Smooth muscle cell of the brain vasculature (primary cell): Measurements from ENCODE around the gene JUP.

ENCODE experiments used
- DNase-seq: peaks from one replicate; pipeline ENCODE4 v3.0.0-alpha.2; 2012; ENCODE audit warnings: low read depth, low spot score

Gene JUP

DNA sequence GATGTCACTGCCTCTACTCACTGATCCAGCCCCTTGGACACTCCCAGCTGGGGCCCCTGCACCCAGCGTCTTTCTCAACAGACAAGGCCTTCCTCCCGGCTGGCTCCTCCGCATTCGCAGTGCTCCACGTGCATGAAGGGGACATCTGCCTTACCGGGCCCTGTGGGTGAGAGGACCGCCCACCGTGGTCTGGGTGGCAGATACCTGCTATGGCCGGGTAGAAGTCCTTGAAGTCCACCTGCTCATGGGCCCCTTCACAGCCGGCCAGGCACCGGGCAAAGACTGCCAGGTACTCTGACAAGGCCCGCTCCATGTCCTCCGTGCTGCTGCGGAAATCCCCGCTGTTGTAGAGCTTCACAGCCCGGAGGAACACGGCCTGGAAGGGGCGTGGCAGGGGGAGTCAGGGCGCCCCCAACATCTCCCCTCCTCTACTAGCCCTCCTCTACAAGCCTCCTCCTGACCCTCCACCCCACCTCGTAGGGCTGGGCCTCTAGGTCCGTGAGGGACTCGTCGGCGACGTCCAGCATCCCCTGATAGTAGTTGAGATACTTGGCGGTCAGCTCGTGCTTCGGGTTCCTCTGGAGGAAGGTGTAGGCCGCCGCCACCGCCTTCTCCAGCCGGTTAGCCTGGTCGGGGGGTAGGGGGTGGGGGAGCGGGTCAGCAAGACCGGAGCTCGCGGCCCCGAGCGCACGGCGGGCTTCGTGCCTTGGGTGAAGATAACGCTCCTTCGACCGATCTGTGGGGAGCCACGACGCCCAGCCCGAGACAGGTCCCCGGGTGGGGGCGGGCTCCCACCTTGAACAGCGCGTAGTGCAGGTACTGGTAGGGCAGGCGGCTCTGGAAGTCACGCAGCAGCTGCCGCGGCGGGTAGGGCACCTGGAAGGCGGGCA lies 24.4 kb upstream of the JUP start:
- DNase-seq = no peak

DNA sequence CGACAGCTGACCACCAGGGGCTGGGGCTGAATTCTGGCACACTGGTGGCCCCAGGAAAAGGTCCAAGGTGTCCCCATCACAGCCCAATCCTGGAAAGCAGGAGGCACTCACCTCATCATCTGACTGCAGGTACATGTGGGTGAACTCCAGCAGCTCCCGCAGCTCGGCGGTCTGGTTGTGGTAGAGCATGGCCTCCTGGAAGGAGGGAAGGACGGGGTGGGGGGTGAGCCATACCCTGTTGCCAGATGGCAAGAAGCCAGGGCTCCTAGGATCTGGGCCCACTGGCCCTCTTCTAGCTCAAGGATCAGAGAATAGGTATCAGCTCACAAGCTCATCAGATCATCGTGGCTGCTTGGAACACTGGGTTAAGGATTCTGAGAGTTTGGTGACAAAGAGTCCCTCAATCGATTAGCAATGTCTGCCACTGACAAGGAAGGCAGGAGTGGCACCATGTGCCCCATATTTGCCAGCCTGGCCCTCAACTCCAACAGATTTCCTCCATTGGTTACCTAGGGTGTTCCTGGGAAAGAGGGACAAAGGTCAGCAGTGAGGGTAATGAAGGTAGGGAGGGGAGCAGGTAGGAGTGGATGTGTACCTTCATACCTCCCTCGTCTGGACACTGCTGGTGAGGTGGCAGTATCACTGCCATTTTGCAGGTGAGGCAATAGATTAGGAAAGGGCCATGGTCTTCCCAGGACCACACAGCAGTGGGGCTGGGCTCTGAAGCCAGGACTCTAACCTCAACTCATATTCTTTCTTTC lies 20.4 kb upstream of the JUP start:
- no peak for DNase-seq

DNA sequence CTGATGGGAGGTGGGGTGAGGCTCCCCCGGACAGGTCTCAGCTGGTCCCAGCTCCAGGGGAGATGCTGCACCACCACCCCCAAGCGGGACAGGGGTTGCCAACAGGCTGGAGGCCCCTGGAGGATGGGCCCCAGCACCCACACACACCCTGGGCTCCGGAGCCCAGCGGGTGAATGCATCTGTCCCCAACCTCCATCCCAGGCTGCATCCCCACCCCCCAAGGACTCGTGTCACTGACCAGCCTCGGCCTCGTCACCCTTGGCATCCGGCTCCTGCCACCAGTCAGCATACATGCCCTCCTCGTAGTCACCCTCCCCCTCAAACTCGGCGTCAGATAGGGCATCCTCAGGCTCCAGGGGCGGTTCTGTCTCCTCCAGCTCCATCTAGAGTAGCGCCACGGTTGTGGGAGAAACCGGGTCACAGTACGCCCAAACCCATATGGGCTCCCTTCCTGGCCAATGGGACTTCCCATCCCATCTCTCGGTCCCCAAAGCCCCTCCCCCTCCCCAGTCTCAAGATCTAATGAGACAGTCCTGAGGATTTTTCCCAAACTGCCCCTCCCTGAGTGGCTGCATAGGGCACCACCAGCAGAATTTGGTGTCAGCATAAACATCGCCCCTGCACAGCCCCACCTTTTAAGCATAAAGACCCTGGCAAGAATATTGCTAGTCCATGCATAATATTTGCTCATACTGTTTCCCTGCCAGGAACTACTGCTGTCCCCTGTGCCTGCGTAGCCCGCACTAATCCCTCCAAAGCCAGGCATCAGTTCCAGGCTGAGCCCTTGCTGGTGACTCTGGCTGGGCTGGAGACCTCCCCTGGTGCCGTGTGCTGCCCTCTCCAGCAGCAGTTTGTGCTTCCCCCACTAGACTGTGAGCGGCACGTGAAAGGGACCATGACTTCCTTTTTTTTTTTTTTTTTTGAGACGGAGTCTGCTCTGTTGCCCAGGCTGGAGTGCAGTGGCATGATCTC lies 16.8 kb upstream of the JUP start:
- no peak for DNase-seq

DNA sequence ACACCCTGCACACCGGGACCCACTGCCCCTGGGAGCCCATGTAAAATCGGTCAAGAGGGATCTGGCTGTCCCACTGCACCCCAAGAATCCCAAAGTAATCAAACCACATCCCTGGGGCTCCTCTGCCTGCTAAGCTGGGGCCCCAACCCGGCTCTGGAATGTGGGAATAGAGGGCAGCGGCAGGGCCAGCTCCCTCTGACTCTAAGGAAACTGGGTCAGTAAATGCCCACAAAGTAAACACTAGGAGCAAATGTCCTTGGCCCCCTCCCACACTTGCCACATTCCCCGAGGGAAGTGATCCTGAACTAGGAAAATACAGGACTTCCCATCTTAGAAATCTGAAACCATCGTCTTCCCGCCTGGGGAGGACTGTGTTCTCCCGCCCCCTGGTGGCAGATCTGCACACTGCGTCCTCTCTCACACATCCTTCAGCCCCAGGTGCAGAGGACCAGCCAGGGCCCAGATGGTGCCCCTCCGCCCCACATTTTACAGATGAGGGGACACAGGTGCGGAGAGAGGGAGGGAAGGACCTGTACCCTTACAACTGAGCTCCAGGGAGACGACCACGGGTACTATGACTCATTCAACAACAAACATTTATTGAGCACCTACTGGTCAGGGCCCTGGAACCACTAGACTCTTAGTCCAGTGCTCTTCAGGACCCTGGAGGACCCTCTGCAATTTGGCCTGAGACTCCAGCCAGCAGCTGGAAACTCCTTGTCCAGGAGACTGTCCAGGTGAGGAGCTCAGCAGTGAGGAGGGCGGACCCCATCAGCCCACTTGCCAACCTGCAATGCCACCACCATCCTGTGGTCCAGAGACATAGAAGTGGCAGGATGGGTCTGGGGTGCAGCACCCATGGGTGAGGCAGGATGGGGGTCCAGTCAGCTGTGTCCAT lies 15.1 kb upstream of the JUP start:
- peak; percentile 57 for DNase-seq

DNA sequence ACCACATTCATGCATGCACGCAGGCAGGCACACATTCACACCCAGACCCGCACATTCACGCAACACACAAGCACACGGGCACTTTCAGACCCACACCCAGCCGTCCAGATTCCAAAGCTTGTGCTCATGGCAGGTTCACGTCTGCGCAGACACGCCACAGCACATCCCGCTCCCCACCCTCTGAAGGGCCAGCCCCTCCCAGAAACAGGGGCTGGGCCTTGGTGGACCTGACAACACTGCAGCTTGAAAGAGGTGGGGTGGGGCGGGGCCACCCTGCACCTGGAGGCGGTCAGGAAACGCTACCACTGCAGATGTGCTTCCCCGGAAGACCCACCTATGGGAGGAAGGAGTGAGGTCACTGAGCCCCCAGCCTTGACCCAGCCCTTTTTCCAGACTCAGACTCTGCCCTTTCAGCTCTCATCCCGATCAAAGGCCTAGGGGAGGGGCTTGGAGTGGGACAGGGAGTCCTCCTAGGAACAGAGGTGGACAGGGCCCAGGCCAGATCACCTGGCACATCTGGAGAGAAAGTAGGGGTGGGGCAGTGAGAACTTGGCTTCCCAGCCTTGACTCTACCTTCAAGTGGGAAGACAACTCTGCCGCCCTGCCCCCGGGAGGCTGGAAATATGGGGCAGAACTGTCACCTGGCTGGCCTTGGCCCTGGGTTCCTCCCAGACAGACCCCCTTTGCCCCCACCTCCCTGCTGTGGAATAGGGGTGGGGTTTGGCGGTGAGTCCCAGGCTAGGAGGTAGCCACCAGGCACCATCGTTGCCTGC lies 14.3 kb upstream of the JUP start:
- no peak for DNase-seq

DNA sequence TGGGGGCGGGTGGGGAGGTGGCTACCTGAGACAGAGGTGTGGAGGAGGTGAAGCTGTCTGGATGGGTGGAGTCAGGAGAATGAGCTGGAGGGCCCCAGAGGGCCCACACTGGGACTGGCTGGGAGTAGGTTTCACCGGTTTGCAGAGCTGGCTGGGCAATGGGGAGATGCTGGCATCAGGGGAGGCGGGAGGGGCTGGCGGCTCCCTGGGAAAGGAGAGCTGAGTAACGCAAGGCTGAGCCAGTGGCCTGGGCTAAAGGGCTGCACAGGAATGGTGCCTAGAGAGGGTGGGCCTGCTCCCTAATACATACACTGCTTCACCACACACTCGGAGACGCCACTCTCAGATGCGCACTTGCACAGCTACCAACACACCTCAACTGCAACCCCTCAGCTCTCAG lies 12.9 kb upstream of the JUP start:
- DNase-seq = no peak

DNA sequence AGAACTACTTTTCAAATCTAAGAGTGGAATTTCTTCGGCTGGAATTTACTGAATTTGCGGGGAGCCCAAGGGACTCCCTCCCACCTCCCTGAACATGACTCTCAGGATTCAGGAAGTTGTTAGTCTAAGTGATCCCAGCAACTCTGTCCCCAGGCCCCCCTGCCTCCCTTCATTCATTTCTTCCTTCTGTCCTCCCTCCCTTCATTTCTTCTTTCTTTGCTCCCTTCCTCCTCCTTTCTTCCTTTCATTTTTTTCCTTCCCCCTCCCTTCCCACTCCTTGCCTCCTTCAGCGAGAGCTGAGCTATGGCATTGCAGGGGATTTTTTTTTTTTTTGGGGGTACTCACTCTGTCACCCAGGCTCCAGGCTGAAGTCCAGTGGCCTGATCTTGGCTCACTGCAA lies 10.9 kb upstream of the JUP start:
- DNase-seq = no peak

DNA sequence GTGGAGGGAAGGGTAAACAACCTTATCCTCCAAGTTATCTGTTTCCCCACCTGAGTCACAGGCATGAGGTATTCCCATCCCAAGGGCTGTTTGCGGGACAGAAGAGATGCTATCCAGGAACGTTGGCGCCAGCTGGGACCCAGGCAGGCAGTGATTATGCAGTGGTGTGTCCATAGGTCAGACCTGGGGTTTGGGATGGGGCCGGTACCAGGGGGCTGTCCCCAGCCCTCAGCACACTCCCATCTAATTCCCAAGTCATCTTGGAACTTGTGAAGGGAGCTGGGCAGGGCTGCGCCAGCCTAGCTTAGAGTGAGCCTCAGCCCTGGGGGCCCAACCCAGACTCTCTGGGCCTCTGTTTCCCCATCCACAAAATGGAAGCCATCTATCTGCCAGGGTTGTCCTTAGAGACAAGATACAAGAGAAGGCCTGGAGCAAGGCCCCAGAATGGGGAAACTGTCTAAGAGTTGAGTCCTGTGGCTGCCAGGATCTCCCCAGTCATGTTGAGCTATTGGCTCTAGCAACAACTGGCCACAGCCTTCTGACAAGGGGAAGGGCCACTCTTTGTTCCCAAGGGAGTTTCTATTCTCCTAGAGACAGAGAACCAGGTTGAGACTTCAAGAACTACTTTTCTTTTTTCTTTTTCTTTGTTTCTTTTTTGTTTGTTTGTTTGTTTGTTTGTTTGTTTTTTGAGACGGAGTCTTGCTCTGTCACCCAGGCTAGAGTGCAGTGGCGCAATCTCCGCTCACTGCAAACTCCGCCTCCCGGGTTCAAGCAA lies 9.8 kb upstream of the JUP start:
- no peak for DNase-seq

DNA sequence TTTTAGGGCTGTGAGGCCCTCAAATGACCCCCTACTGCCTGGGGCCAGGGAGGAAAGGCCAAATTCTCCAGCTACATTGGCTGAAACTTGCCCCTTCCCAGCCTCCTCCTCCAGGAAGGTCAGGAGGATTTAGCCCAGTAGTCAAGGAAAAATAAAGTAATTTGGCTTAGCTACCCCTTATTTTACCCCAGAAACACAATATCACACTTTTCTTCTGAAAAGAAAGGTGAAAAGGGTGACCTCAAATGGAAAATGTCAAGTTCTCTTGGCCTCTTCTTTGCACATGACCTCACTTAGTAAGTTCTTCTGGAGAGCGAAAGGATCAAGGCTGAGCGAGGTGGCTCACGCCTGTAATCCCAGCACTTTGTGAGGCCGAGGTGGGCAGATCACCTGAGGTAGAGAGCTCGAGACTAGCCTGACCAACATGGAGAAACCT lies 8.0 kb upstream of the JUP start:
- no peak for DNase-seq

DNA sequence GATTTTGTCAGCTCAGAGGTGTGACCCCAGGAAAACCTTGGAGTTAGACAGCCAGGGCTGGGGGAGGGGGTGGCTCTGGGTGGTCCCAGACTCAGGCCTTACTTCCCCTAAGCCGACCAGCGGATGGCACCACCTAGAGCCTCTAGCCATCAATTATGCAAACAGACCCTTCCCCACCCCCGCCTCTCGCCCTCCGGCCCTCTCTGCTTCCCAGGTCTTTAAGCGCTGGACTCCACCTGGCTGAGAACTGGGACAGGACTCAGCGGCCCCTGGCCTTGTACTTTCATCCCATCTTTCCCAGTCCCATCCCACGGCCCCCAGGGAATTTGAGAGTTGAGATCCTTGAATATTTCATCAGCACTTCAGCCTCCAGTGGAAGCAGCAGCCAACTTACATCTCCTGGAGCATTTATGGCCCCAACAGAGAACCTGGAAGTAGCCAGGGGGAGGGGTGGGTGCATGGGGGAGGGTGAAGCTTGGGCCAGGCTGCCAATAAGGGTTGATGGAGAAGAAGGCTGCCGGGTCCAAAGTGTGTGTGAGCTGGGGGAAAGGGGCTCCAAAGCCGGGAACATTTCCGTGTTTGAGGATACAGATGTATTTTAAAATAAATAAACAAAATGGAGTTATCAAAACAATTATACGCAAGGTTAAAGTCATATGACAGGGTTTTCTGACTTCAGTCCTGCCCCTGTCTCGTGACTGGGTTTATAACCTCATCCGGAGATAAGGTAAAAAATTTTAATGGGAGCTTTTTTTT lies 7.5 kb upstream of the JUP start:
- DNase-seq = no peak

DNA sequence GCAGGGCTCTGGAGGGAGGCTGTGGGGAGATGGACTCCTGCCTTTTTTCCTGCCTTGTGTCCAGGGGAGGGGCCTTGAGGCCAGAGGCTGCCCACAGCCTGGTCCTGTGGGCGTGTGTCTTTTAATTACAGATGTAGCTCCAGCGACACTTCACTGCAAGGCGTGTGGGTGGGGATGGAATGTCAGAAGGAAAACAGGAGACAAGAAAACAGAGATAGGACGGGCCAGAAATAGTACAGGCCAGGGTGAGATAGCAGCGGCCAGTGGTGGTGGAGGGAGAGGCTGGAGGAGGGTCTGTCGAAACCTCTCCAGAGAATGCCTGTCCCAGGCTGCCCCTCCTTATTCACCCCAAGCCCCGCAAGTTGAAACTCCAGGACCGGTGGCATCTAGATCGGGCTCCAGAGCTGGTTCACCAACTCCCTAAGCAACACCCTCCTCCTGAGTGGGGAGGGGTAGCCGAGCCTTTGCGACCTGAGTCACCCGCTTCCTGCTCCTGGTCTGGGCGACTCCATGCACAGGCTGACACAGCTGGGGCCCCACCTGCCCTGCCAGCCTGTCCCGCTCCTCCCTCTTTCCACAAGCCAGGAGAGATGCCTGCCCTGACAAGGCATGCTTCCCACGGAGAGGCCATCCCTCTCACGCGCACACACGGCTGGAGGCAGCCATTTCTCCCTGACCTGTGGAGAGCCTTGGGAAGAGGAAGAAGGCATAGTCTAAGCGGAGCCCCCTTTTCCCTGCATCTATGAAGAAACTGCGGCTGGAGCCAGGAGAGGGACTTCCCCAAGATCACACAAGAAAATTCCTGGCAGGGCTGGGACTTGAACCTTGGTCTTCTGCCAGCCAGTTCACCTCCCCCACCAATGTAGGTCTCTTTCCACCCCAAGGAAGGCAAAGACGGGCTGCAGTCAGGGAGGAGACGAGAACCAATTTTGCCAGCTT lies 6.6 kb upstream of the JUP start:
- no peak for DNase-seq

DNA sequence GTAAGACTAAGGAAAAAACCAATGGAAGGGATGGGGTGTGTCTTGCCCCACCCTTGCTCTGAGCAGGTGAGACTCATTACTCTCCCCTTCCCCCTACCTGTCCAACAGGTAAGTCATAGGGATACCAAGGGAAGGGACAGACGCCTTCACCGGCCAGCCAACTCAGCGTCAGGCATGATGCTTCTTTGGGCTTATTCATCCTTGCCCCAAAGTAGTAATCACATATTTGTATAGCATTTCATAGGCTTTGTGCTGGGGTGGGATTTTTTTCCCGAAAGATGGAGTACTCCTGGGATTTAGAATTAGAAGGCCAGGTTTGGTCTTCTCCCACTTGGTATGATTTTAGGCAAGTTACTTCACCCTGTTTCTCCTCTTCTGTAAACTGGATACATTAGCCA lies 509 bp upstream of the JUP start:
- DNase-seq = no peak

DNA sequence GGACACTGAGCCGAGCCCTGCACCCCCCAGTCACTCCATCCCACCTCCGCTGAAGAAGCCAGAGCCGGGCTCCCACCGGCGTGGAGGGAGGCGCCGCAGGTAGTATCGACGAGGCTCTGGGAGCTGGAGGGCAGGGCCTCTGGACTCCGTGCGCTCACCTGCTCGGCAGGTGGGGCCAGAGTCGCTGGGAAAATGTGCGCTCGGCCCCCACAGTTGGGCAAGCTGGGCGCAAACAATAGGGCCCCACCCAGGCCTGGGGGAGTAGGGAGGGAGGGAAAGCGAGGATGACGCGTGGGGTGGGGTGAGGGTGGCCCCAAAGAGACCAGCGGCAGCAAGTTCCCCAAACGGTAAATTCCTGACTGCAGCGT lies 668 bp downstream of the JUP start:
- no peak for DNase-seq

DNA sequence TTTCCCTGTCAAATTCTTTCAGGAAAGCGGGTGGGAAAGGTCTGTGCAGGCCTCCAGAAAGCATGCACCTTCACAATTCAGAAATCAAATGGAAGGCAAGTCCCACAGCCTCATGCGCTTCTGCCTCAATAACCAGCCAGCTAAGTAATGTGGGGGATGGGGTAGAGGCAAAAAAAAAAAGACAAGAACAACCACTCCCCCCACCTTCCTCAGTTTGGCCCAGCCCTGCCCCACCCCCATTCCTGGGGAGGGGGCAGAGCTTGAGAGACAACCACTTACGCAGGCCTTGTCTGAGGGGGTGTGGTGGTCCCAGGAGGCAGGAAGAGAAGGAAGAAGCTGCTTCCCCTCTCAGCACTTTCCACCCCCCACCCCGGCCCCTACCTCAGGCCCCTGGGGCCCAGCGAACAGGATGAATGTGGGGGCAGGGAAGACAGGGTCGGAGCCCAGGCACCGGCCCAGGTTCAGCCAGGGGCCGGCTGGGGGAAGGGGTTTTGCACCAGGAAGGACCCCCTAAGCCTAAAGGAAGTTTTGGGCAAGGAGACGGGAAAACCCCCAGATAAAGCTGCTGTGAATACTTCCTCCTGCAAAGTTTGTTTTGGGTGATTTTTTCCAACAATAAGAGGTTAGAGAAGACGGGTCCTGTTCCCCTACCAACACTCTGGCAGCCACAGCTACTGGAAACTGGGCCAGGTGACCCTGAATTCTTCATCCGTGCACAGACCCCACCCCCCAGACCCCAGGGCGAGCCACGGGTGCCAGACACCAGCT lies 1.2 kb downstream of the JUP start:
- DNase-seq = no peak

DNA sequence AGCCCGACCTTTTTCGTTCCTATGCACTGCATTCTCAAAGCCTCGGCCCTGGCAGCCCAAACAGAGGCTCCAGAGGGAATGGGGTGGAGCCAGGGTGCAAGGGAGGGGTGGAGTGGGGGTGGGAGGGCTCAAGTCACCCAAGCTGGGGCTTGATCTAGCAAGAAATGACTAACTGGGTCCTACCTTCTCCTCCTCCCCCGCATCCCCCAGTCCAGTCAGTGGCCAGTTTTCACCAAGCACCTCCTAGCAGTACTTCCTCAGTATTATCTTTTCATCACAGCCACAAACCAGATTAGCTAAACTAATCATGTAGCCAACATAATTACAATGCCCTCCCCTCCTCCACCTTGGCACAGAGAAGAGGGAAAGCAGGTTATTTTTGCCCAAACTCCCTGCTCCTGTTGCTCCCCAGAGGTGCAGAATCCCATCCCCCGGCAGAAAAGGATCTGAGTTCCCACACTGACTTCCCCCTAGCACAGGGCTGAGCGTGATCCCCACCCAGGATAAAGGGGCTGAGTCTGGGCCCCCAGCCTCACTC lies 2.2 kb downstream of the JUP start:
- no peak for DNase-seq

DNA sequence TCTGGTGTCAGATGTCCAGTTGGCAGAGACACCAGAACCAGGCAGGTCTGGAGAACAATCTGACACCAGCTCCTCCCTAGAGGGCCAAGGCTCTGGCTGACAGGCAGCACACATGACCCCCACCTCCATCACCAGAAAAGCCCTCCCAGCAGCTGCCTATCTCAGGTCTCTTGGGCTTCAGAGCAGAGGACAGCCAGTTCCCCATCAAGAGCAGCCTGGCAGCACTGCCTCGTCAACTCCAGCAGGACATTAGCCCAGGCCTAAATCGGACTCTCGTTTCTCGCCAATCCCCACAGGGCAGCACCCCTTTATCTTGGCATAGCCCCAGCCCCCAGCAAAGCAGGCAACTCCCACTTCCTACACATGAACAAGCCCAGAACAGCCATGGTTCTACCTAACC lies 4.4 kb downstream of the JUP start:
- no peak for DNase-seq
